Small intestine (tissue), 7 donors: ENCODE measurements around the gene PSMA6. TPM values are rescaled to one million over a fixed set of nuclear protein-coding genes. Genes with fewer than 3 reads are reported as not detected.
"Not testable (repeated sequence)": the region's sequence is repeated elsewhere in the genome, so short reads cannot be mapped to it uniquely, and the experiment has no call there.

Experiments
- DNase-seq, 2 donors: peaks; one replicate each; pipeline versions ENCODE4 v3.0.0 to v3.0.0-alpha.2; 2013
- FAIRE-seq: peaks from 2 replicates; lab custom pipeline; 2012; peaks lifted over from hg19 to GRCh38; lab: Jason Lieb, UNC
- H3K27ac ChIP-seq, 3 donors: one replicate each; pipeline ENCODE4 v1.5.1; 2013; ENCODE audit warnings: low read length in 2 of 3, mild to moderate bottlenecking in 2 of 3, control low read depth in 1 of 3, inconsistent platforms in 1 of 3, low read depth in 1 of 3, moderate library complexity in 1 of 3
- H3K27me3 ChIP-seq, 3 donors: one replicate each; pipeline ENCODE4 v1.6.1; 2013; ENCODE audit warnings: low read length in 3 of 3, inconsistent platforms in 1 of 3; ENCODE audit not compliant: control insufficient read depth in 3 of 3, insufficient read depth in 3 of 3
- H3K36me3 ChIP-seq, 3 donors: one replicate each; pipeline ENCODE4 v1.6.1; 2013; ENCODE audit warnings: low read length in 3 of 3, inconsistent platforms in 1 of 3, low read depth in 1 of 3, mild to moderate bottlenecking in 1 of 3, moderate library complexity in 1 of 3; ENCODE audit not compliant: control insufficient read depth in 3 of 3, insufficient read depth in 2 of 3
- H3K4me1 ChIP-seq, 3 donors: one replicate each; pipeline ENCODE4 v1.6.1; 2013; ENCODE audit warnings: low read length in 2 of 3, inconsistent platforms in 1 of 3, low read depth in 1 of 3, mild to moderate bottlenecking in 1 of 3, moderate library complexity in 1 of 3; ENCODE audit not compliant: control insufficient read depth in 3 of 3, insufficient read depth in 2 of 3
- H3K4me3 ChIP-seq, 3 donors: one replicate each; pipeline ENCODE4 v1.5.1; 2013; ENCODE audit warnings: low read length in 3 of 3, control low read depth in 1 of 3, inconsistent platforms in 1 of 3, low read depth in 1 of 3, mild to moderate bottlenecking in 1 of 3, moderate library complexity in 1 of 3
- H3K9me3 ChIP-seq, 2 donors: one replicate each; pipeline ENCODE4 v1.6.1; 2013; ENCODE audit warnings: low read depth in 1 of 2, low read length in 1 of 2; ENCODE audit not compliant: control insufficient read depth in 2 of 2, insufficient read depth in 1 of 2
- WGBS, 3 donors: extraction: QIAGEN DNeasy Blood & Tissue Kit; methylation state at CpG; one replicate each; pipeline ENCODE4 v1.1.7; 2013; 5-methylcytosine and 5-hydroxymethylcytosine counted together
- polyA plus RNA-seq, 4 donors: library from polyadenylated mRNA; stranded (reverse) in 3 of 4; unstranded in 1 of 4; fragments of 200-250 nt in 3 of 4; fragments of 120-200 nt in 1 of 4; gene quantifications; one replicate each; pipeline versions ENCODE4 v1.2.1 to v1.2.3, GENCODE V29; 2013
- donor health status: healthy with polysubstance abuse.
- donor health status: control.
- donor health status: control.
- donor health status: Bipolar disorder and iron deficiency.
- donor health status: healthy.

PSMA6 gene
- polyA plus RNA-seq, 4 donors, result 165 to 288 (median 266) TPM

GRCh38 chr14:35353409-35354172, 61.4 kb downstream of the PSMA6 start:
- H3K4me3 ChIP-seq, result no peak overlapping the region
- H3K9me3 ChIP-seq, result no peaks in the 10 kb centered on the region
- FAIRE-seq (no peak), DNase-seq (no peak)
- H3K27ac ChIP-seq, result peak overlapping the region in 1 of 3 donors; percentile 9
- no peaks in the 10 kb centered on the region for H3K27me3 ChIP-seq
- no peaks in the 10 kb centered on the region for H3K36me3 ChIP-seq
- 74 to 79% (median 74%) methylated on average over 10 of the region's 10 CpGs for WGBS, 3 donors
- H3K4me1 ChIP-seq, result peaks cover 0 to 44% (median 0%) of the 10 kb centered on the region in 3 donors

DNA sequence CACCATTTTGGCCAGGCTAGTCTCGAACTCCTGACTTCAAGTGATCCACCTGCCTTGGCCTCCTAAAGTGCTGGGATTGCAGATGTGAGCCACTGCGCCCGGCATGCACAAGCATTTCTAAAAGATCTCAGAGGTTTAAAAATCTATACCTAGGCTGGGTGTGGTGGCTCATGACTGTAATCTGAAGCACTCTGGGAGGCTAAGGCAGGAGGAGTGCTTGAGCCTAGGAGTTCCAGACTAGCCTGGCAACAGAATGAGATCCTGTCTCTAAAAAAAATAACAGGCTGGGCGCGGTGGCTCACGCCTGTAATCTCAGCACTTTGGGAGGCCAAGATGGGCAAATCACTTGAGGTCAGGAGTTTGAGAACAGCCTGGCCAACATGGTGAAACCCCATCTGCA, 63.1 kb downstream of the PSMA6 start:
- FAIRE-seq, H3K9me3 ChIP-seq, H3K36me3 ChIP-seq, H3K4me3 ChIP-seq, H3K27me3 ChIP-seq: not testable (repeated sequence)
- DNase-seq, result peak in 1 of 2 donors; percentile 49
- H3K27ac ChIP-seq, result peak overlapping the region in 2 of 3 donors; percentile 70 to 95
- peaks cover 0 to 44% (median 0%) of the 10 kb centered on the region in 3 donors for H3K4me1 ChIP-seq
- WGBS, 3 donors, result 80 to 88% (median 87%) methylated on average over 6 of the region's 6 CpGs

- no peak for FAIRE-seq
- H3K4me1 ChIP-seq, result peaks cover 0 to 44% (median 0%) of the 10 kb centered on the region in 3 donors
- peak; percentile 94 to 98 for DNase-seq
- no peaks in the 10 kb centered on the region for H3K9me3 ChIP-seq
- WGBS, 3 donors, result 12 to 36% (median 19%) methylated on average over 5 of the region's 5 CpGs
- H3K27ac ChIP-seq, result peak overlapping the region; percentile 70 to 95 (median 74)
- no peaks in the 10 kb centered on the region for H3K36me3 ChIP-seq
- H3K27me3 ChIP-seq, result no peaks in the 10 kb centered on the region
- no peak overlapping the region for H3K4me3 ChIP-seq
Observed at GRCh38 chr14:35355981-35356841, 64.0 kb downstream of the PSMA6 start.

DNA sequence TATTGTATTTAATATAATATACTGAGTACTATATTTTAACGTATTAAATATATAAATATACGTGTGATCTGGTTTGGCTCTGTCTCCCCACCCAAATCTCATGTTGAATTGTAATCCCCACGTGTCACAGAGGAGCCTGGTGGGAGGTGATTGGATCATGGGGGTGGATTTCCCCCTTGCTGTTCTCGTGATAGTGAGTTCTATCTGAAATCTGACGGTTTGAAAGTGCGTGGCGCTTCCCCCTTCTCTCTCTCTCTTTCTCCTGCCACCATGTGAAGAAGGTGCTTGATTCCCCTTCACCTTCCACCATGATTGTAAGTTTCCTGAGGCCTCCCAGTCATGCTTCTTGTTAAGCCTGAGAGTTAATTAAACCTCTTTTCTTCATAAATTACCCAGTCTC, 67.5 kb downstream of the PSMA6 start:
- H3K27ac ChIP-seq, DNase-seq, H3K27me3 ChIP-seq, FAIRE-seq, H3K4me3 ChIP-seq, H3K36me3 ChIP-seq, H3K9me3 ChIP-seq: not testable (repeated sequence)
- H3K4me1 ChIP-seq, result peaks cover 0 to 24% (median 0%) of the 10 kb centered on the region in 3 donors
- 87 to 90% (median 88%) methylated on average over 7 of the region's 7 CpGs for WGBS, 3 donors

DNA sequence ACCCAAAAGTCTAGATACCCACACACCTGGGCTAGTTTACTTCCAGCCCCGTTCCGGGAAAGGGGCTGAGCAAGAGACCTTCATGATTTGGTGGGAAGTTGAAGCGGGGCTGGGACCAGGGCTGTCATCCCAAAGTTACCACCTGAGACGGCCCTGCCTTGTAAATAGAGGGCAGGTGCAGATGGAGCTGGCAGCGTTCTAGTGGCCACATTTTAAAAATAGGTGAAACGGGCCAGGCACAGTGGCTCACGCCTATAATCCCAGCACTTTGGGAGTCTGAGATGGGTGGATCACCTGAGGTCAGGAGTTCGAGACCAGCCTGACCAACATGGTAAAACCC, 68.9 kb downstream of the PSMA6 start:
- no peak overlapping the region for H3K27ac ChIP-seq
- H3K36me3 ChIP-seq, result no peaks in the 10 kb centered on the region
- peaks cover 0 to 27% (median 0%) of the 10 kb centered on the region in 3 donors for H3K4me1 ChIP-seq
- FAIRE-seq, result no peak
- no peaks in the 10 kb centered on the region for H3K27me3 ChIP-seq
- H3K4me3 ChIP-seq, result no peak overlapping the region
- 67 to 86% (median 78%) methylated on average over 8 of the region's 8 CpGs for WGBS, 3 donors
- no peak for DNase-seq
- no peaks in the 10 kb centered on the region for H3K9me3 ChIP-seq

DNA sequence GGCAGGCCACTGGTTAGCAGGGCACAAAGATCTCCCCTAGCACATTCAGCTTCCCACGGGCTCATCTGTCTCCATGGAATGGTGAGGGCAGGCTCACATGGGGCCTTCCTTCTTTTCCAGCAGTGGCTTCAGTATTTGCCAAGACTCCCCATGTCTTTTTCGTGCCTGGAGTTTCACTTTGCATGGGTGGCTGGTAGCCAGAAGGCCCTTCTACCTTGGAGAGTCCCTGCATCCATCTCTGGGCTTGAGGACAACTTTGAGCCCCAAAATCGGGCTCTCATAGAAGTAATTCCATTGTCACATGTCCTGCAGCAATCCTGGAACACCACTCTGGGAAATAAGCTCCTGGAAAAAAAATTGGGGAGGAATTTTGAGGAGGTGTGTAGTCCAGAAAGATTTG, 70.3 kb downstream of the PSMA6 start:
- H3K9me3 ChIP-seq, result no peaks in the 10 kb centered on the region
- H3K27ac ChIP-seq, result peak overlapping the region in 1 of 3 donors; percentile 51
- no peaks in the 10 kb centered on the region for H3K36me3 ChIP-seq
- FAIRE-seq (no peak), DNase-seq (no peak)
- no peak overlapping the region for H3K4me3 ChIP-seq
- H3K4me1 ChIP-seq, result peaks cover 0 to 29% (median 4%) of the 10 kb centered on the region in 3 donors
- 54 to 69% (median 59%) methylated on average over 3 of the region's 3 CpGs for WGBS, 3 donors
- no peaks in the 10 kb centered on the region for H3K27me3 ChIP-seq

- WGBS, 3 donors, result 81 to 95% (median 88%) methylated on average over 25 of the region's 25 CpGs
- Histone ChIP-seq H3K27me3 (no peaks in the 10 kb centered on the region), H3K36me3 (no peaks in the 10 kb centered on the region), H3K4me3 (no peak overlapping the region), H3K9me3 (no peaks in the 10 kb centered on the region), H3K4me1 (peaks cover 0 to 34% (median 4%) of the 10 kb centered on the region in 3 donors), H3K27ac (peak overlapping the region in 1 of 3 donors; percentile 17)
- FAIRE-seq (no peak), DNase-seq (no peak)
Observed at GRCh38 chr14:35362911-35363374, 70.8 kb downstream of the PSMA6 start.
